Measurements from ENCODE around the gene CYP4F11.
"Not testable (repeated sequence)": the region's sequence is repeated elsewhere in the genome, so short reads cannot be mapped to it uniquely, and the experiment has no call there.

Gene CYP4F11

GRCh38 chr19:15874821-15875474 is 59.4 kb downstream of the CYP4F11 start:
- DNase-seq, result no peak

GRCh38 chr19:15873771-15874170 is 60.6 kb downstream of the CYP4F11 start:
- not testable (repeated sequence) for DNase-seq

GRCh38 chr19:15871570-15871969 is 62.8 kb downstream of the CYP4F11 start:
- peak; percentile 35 for DNase-seq

GRCh38 chr19:15869873-15870272 is 64.5 kb downstream of the CYP4F11 start:
- DNase-seq, result no peak

DNA sequence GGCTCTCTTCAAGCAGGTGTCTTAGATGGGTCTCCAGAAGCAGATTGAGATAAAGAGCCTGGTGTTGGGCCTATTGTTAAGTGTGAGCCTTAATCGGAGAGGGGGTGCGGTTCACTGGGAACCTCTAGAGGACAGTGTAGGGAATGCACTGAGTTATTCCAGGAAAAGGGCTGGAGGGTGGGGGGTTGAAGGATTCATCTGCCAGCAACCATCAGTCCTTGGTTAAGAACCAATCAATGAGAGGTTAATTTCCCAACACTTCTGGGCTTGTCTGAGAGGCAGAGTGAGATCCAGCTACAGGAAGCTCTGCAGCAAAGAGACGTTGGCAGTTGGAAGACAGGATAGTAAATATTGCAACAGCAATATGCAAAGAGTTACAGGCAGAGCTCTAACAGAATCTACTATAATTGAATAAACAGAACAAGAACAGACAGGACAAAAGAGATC is 65.2 kb downstream of the CYP4F11 start:
- peak; percentile 55 for DNase-seq

GRCh38 chr19:15866636-15867035 is 67.7 kb downstream of the CYP4F11 start:
- DNase-seq, result no peak

GRCh38 chr19:15864824-15865223 is 69.5 kb downstream of the CYP4F11 start:
- no peak for DNase-seq

DNA sequence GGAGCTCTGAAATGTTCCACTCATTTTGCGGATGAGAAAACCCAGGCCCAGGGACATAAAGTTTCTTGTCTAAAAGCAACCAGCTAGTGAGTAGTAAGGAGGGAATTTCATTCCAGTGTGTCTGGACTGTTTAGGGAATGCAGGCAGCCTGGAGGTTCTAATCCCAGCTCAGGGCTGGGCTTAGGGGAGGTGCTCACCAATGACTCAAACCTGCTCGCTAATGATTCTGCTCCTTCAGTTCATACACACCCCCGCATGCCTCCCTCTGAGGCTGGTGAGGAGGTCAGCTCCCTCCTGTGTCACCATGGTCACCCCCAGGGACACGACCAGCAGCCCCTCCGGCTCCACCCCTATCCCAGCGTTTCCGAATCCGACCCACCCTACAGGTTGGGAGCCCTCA is 71.1 kb downstream of the CYP4F11 start:
- no peak for DNase-seq

- DNase-seq, result no peak
These were observed 71.9 kb downstream of the CYP4F11 start for GRCh38 chr19:15862444-15862843.

Measured in stimulated activated CD8-positive, alpha-beta memory T cell treated with anti-CD3 and anti-CD28 coated beads, Interleukin-4, amount 100 ng/mL, for 48 hours (primary cell).